ENCODE data around the gene WDR86.

The WDR86 gene

GRCh38 chr7:151454932-151455530 lies 45.2 kb upstream of the WDR86 start:
- H3K27me3 ChIP-seq, result no peaks in the 10 kb centered on the region

GRCh38 chr7:151454305-151454704 lies 44.5 kb upstream of the WDR86 start:
- H3K9me3 ChIP-seq, result no peaks in the 10 kb centered on the region
- H3K4me1 ChIP-seq, result no peaks in the 10 kb centered on the region
- DNase-seq, result no peak
- no peak for TF ChIP-seq CTCF (IDR thresholded peaks at IDR 0.05; ENCODE audit: low read depth, low read length)
- no peaks in the 10 kb centered on the region for H3K36me3 ChIP-seq
- H3K27me3 ChIP-seq, result no peaks in the 10 kb centered on the region
- H3K4me3 ChIP-seq (ENCODE audit: low read depth, low read length), result no peak overlapping the region

More at GRCh38 chr7:151454932-151455530, 45.2 kb upstream of the WDR86 start:
- no peaks in the 10 kb centered on the region for H3K36me3 ChIP-seq
- no peaks in the 10 kb centered on the region for H3K9me3 ChIP-seq
- DNase-seq, result no peak
- H3K4me3 ChIP-seq (ENCODE audit: low read depth, low read length), result no peak overlapping the region
- H3K4me1 ChIP-seq, result peaks cover under 1% of the 10 kb centered on the region; the same call in 1 of the 2 replicates
- TF ChIP-seq CTCF (IDR thresholded peaks at IDR 0.05; ENCODE audit: low read depth, low read length), result no peak

GRCh38 chr7:151453326-151453791 lies 43.5 kb upstream of the WDR86 start:
- no peak for DNase-seq
- H3K4me1 ChIP-seq, result no peaks in the 10 kb centered on the region
- no peaks in the 10 kb centered on the region for H3K9me3 ChIP-seq
- H3K27me3 ChIP-seq, result no peaks in the 10 kb centered on the region
- TF ChIP-seq CTCF (IDR thresholded peaks at IDR 0.05; ENCODE audit: low read depth, low read length), result no peak
- H3K4me3 ChIP-seq (ENCODE audit: low read depth, low read length), result no peak overlapping the region
- H3K36me3 ChIP-seq, result no peaks in the 10 kb centered on the region

GRCh38 chr7:151452680-151453325 lies 43.0 kb upstream of the WDR86 start:
- DNase-seq, result no peak
- no peak for TF ChIP-seq CTCF (IDR thresholded peaks at IDR 0.05; ENCODE audit: low read depth, low read length)
- Histone ChIP-seq H3K9me3 (no peaks in the 10 kb centered on the region), H3K27me3 (no peaks in the 10 kb centered on the region), H3K36me3 (no peaks in the 10 kb centered on the region), H3K4me1 (no peaks in the 10 kb centered on the region), H3K4me3 (ENCODE audit: low read depth, low read length) (no peak overlapping the region)

GRCh38 chr7:151451626-151452571 lies 42.1 kb upstream of the WDR86 start:
- Histone ChIP-seq H3K4me1 (no peaks in the 10 kb centered on the region), H3K4me3 (ENCODE audit: low read depth, low read length) (no peak overlapping the region), H3K9me3 (no peaks in the 10 kb centered on the region), H3K36me3 (no peaks in the 10 kb centered on the region), H3K27me3 (no peaks in the 10 kb centered on the region)
- no peak for TF ChIP-seq CTCF (IDR thresholded peaks at IDR 0.05; ENCODE audit: low read depth, low read length)
- DNase-seq, result no peak

Data from BE2C (cell line).